ENCODE data around the gene MED25. TPM values are rescaled to one million over a fixed set of nuclear protein-coding genes. Genes with fewer than 3 reads are reported as not detected.

Gene MED25
- total RNA-seq, 1 experiment from 2014 or later, result 89.7 TPM

DNA sequence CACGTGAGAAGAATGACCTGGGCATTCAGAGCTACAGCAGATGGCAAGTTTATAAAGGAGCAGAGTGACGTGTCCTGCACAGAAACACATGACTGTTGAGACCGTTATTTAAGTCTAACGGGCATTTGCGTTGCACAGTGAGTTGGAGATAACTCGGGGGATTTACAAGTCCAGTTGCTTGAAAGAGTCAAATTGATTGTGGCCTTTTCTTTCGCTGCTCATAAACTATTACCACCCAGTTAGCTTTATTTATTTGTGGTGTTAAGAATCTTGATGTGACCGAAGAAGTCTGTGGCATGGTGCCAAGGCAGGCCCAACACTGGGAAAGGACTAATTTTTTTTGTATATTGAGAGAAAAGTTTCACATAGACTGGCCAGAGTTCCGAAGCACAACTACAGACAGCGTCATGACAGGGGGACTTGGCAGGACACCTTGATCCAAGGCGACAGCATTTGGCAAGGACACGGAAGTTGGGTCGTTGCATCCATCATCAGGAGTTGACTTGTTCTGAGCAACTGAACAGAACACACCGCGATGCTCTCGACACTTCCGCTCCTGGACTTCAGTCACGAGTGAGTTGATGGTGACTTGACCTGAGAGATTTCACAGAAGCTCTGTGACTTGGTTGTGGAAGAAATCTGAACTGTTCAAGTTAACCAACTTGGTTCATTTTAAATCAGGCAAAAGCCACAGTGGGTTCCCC, 20.9 kb downstream of the MED25 start:
- H3K4me3 Mint-ChIP-seq (ENCODE audit: low read depth, unreplicated experiment), result no peak overlapping the region
- BruUV-seq (replicated peaks), result TSS peak; percentile 14
- DNase-seq, result no peak
- H3K27ac Mint-ChIP-seq (ENCODE audit: unreplicated experiment), result no peak overlapping the region
- no peaks in the 10 kb centered on the region for H3K27me3 Mint-ChIP-seq (ENCODE audit: unreplicated experiment)
- TF ChIP-seq, protein P1, sequence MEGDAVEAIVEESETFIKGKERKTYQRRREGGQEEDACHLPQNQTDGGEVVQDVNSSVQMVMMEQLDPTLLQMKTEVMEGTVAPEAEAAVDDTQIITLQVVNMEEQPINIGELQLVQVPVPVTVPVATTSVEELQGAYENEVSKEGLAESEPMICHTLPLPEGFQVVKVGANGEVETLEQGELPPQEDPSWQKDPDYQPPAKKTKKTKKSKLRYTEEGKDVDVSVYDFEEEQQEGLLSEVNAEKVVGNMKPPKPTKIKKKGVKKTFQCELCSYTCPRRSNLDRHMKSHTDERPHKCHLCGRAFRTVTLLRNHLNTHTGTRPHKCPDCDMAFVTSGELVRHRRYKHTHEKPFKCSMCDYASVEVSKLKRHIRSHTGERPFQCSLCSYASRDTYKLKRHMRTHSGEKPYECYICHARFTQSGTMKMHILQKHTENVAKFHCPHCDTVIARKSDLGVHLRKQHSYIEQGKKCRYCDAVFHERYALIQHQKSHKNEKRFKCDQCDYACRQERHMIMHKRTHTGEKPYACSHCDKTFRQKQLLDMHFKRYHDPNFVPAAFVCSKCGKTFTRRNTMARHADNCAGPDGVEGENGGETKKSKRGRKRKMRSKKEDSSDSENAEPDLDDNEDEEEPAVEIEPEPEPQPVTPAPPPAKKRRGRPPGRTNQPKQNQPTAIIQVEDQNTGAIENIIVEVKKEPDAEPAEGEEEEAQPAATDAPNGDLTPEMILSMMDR (IDR thresholded peaks at IDR 0.05; ENCODE audit: unreplicated experiment), result no peak
- no peaks in the 10 kb centered on the region for H3K9me3 Mint-ChIP-seq (ENCODE audit: low read depth, unreplicated experiment)
- CTCF ChIA-PET, result interaction anchor here (0.8 kb wide), 1 partner anchor 11 kb away, joined by 4 read pairs; no protein-coding TSS in a partner anchor
- intact Hi-C loops (cut with micrococcal nuclease; ENCODE audit: unreplicated experiment), result no loop called here
- peaks cover 51% of the 10 kb centered on the region for H3K36me3 Mint-ChIP-seq (ENCODE audit: insufficient read depth, unreplicated experiment)
- H3K4me1 Mint-ChIP-seq (ENCODE audit: low read depth, unreplicated experiment), result no peaks in the 10 kb centered on the region

DNA sequence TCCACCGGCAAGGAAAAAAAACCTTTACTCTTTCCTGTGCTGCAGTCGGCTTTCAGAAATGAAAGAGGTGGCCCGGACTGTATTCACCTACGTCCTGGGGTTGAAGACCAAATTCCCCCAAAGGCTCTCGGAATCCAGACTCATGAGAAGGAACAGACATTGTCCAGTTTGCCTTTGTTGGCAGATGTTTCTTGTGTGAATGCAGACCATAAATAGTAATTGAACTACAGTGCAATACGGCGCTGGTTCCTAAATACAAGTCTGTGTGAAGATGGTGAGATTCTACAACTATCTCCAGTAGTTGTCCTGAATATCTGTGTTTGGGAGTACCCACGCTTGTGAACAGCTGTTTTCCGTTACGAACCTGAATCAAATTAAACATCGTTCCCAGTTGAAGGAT, 21.6 kb downstream of the MED25 start:
- Mint-ChIP-seq H3K27me3 (ENCODE audit: unreplicated experiment) (no peaks in the 10 kb centered on the region), H3K27ac (ENCODE audit: unreplicated experiment) (no peak overlapping the region), H3K4me1 (ENCODE audit: low read depth, unreplicated experiment) (no peaks in the 10 kb centered on the region), H3K9me3 (ENCODE audit: low read depth, unreplicated experiment) (no peaks in the 10 kb centered on the region), H3K4me3 (ENCODE audit: low read depth, unreplicated experiment) (no peak overlapping the region), H3K36me3 (ENCODE audit: insufficient read depth, unreplicated experiment) (peaks cover 47% of the 10 kb centered on the region)
- TF ChIP-seq, protein P1 (IDR thresholded peaks at IDR 0.05; ENCODE audit: unreplicated experiment), result no peak
- no peak for DNase-seq
- no TSS peak for BruUV-seq (replicated peaks)
- CTCF ChIA-PET, result interaction anchor here (0.5 kb wide), 1 partner anchor 1337 kb away, joined by 3 read pairs; no protein-coding TSS in a partner anchor
- intact Hi-C loops (cut with micrococcal nuclease; ENCODE audit: unreplicated experiment), result no loop called here

DNA sequence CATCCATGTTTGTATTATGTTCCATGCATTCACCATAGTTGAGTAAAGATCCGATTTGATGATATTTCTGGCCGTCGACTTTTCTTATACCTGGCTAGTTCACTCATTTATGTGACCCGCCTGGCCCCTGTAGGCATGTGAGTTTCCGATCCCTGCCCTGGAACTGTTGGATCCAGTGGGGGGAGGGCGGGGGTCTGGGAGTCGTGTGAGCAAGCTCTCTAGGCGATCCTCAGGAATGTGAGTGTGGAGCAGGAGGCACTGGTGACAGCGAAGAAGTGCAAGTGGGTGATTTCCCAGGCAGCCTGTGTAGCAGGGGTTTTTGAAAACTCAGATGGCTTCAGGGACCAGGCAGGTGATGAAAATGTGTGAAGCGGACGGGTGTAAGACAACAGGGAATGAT, 22.2 kb downstream of the MED25 start:
- Mint-ChIP-seq H3K4me1 (ENCODE audit: low read depth, unreplicated experiment) (no peaks in the 10 kb centered on the region), H3K27ac (ENCODE audit: unreplicated experiment) (peak overlapping the region; percentile 48), H3K36me3 (ENCODE audit: insufficient read depth, unreplicated experiment) (peaks cover 40% of the 10 kb centered on the region), H3K27me3 (ENCODE audit: unreplicated experiment) (no peaks in the 10 kb centered on the region), H3K4me3 (ENCODE audit: low read depth, unreplicated experiment) (no peak overlapping the region), H3K9me3 (ENCODE audit: low read depth, unreplicated experiment) (no peaks in the 10 kb centered on the region)
- intact Hi-C loops (cut with micrococcal nuclease; ENCODE audit: unreplicated experiment), result no loop called here
- DNase-seq, result no peak
- no TSS peak for BruUV-seq (replicated peaks)
- CTCF ChIA-PET, result no interaction called here
- TF ChIP-seq, protein P1 (IDR thresholded peaks at IDR 0.05; ENCODE audit: unreplicated experiment), result no peak

DNA sequence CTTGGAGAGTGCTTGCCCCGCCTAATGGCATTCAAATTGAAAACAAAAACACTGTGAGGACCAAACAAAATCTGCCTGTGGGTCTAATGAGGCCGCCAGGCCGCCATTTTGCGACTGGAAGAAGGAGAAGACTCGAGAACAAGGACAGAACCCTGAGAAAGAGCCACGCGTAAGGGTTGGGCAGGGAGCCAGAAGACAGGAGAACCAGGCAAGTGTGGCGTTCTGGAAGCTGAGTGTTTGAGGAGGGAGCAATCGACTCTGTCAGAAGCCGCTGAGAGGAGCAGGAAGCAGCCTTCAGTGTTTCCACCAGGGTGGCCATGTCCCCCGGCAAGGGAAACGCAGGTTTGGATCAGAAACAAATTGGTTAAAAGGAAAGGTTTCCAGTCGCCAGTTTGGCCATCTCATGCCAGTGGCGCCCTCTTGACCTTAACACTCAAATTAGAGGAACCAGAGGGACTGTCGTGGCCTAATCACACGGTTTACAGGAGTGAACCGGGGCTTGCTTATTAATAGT, 22.7 kb downstream of the MED25 start:
- no peaks in the 10 kb centered on the region for H3K27me3 Mint-ChIP-seq (ENCODE audit: unreplicated experiment)
- no peak for DNase-seq
- H3K27ac Mint-ChIP-seq (ENCODE audit: unreplicated experiment), result peak overlapping the region; percentile 48
- H3K36me3 Mint-ChIP-seq (ENCODE audit: insufficient read depth, unreplicated experiment), result peaks cover 40% of the 10 kb centered on the region
- no peak overlapping the region for H3K4me3 Mint-ChIP-seq (ENCODE audit: low read depth, unreplicated experiment)
- H3K9me3 Mint-ChIP-seq (ENCODE audit: low read depth, unreplicated experiment), result no peaks in the 10 kb centered on the region
- CTCF ChIA-PET, result no interaction called here
- BruUV-seq (replicated peaks), result no TSS peak
- TF ChIP-seq, protein P1 (IDR thresholded peaks at IDR 0.05; ENCODE audit: unreplicated experiment), result no peak
- no peaks in the 10 kb centered on the region for H3K4me1 Mint-ChIP-seq (ENCODE audit: low read depth, unreplicated experiment)
- intact Hi-C loops (cut with micrococcal nuclease; ENCODE audit: unreplicated experiment), result no loop called here

All from Calu3 (cell line).